Esophagus squamous epithelium (tissue), 4 donors: ENCODE measurements around the gene SHISA3.

Source experiments
- POLR2A ChIP-seq, 4 donors: fragments of 450-650 bp; IDR thresholded peaks; one replicate each; pipeline ENCODE4 v1.6.1; 2017; ENCODE audit warnings: antibody characterized with exemption in 4 of 4, mild to moderate bottlenecking in 4 of 4, moderate library complexity in 3 of 4
- TF ChIP-seq, protein P1 (sequence below), 6 experiments: fragments of 450-650 bp in 4 of 6; fragments of 200-600 bp in 2 of 6; sonication (generic) in 2 of 6; IDR thresholded peaks; one replicate each; pipeline ENCODE4 v1.5.1; 2016 to 2019; ENCODE audit warnings: antibody characterized with exemption in 6 of 6, mild to moderate bottlenecking in 4 of 6, moderate library complexity in 4 of 6

DNA sequence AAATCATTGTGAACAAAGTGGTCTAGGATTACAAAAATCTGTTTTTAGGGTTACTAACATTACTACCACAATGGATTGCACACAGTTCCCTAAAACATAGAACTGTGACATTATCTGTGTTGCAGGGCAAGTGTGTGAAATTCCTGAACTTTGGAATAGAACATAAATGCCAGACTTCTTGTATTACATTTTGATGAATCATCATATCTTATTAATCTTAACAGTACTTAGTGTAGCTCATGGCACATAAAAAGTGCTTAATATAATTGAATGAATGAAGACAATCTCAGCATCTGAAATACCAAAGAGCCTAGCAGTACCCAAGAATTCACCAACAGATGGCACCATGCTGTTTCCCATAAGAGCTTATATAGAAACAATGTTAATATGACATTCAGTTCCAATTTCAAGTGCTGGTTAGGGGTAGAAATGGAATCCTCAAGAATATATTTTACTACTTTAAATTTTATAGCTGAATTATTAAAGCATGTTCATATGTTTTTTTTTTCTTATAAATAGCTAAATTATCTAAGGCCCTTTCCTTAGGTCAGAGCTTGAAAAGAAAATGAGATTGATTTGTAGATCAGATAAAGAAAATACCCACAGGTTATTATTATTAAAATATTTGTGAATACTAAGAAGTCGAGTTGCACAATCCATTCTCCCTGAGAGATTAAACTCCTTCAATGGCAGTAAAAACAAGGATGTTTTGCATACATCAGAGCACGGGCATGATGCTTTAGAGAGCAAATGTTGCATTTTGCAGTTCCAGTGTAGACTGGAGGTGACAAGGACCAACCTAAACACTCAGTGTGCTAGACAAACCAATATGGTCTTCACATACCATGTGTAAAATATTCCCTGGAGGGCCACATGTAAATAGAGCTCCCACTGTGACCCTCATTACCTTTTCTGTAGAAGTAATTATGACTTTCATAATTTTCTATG is 25.7 kb upstream of the SHISA3 start:
- TF ChIP-seq, protein P1, sequence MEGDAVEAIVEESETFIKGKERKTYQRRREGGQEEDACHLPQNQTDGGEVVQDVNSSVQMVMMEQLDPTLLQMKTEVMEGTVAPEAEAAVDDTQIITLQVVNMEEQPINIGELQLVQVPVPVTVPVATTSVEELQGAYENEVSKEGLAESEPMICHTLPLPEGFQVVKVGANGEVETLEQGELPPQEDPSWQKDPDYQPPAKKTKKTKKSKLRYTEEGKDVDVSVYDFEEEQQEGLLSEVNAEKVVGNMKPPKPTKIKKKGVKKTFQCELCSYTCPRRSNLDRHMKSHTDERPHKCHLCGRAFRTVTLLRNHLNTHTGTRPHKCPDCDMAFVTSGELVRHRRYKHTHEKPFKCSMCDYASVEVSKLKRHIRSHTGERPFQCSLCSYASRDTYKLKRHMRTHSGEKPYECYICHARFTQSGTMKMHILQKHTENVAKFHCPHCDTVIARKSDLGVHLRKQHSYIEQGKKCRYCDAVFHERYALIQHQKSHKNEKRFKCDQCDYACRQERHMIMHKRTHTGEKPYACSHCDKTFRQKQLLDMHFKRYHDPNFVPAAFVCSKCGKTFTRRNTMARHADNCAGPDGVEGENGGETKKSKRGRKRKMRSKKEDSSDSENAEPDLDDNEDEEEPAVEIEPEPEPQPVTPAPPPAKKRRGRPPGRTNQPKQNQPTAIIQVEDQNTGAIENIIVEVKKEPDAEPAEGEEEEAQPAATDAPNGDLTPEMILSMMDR (IDR thresholded peaks at IDR 0.05): peak; percentile 17 to 58 (median 32)
- TF ChIP-seq POLR2A (IDR thresholded peaks at IDR 0.05): no peak
